ENCODE results near the gene PSMD10. TPM values are rescaled to one million over a fixed set of nuclear protein-coding genes. Genes with fewer than 3 reads are reported as not detected.

PSMD10 gene, protein sequence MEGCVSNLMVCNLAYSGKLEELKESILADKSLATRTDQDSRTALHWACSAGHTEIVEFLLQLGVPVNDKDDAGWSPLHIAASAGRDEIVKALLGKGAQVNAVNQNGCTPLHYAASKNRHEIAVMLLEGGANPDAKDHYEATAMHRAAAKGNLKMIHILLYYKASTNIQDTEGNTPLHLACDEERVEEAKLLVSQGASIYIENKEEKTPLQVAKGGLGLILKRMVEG
- 52.6 and 61.1 TPM in 2 replicates for total RNA-seq

DNA sequence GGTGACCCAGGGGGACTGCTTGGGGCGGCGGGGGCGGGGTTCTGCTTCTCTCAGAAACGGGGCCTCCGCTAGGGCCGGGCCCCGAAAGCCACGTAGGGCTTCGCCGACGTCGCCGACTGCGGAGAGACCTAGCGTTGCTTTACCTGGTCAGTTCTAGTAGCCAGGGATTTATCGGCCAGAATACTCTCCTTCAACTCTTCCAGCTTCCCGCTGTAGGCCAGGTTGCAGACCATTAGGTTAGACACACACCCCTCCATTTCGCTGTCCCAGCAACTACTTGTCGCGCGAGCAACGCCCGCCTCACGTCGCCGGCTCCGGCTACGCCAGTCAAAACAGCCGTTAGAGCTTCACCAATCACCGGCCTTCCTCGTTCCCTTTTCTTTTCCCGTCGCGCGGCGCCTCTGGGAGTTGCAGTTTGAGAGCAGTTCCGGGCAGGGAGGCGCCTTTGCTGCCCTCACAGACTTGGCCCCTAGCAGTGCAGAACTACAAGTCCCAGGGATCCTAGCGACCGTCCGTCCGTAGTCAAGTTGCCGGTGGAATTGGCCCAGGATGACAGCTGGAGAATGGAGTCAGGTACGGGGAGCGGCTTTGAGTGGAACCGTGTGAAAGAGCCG lies at the start of gene PSMD10, which contains the start of gene ATG4A:
Gene PSMD10, minus strand, starts transcription at position 279 of the 614 bp plus-strand sequence. Its CDS starts 22 bp downstream, at position 257.
Gene ATG4A, plus strand, starts transcription at position 515 of the 614 bp plus-strand sequence. Its CDS starts 49 bp downstream, at position 564.

GRCh38 chrX:108044554-108045256 lies 46.6 kb downstream of the PSMD10 start, which contains the start of gene VSIG1:
Gene VSIG1 (plus strand): TSS chrX:108045065. CDS start chrX:108045131, 66 bp downstream.

Other genes with a start within 250 kb of the PSMD10 start
- not detected in 2 replicates for gene TEX13B, start 109.2 kb downstream of the PSMD10 start, total RNA-seq
- under 0.01 and 0.11 TPM in 2 replicates for gene VSIG1, start 46.5 kb downstream of the PSMD10 start, total RNA-seq
- 3.9 and 11.8 TPM in 2 replicates for gene ATG4A, start 236 bp upstream of the PSMD10 start, total RNA-seq

Data from placental epithelial cell (primary cell).